GM21381 (cell line): Measurements from ENCODE around the gene DOCK3.

Source experiments
- ATAC-seq: cut with Tn5 transposase; IDR thresholded peaks from one replicate; pipeline ENCODE4 v1.9.1; 2021; ENCODE audit warnings: mild to moderate bottlenecking, moderate library complexity; ENCODE audit not compliant: unreplicated experiment

DOCK3 gene

DNA sequence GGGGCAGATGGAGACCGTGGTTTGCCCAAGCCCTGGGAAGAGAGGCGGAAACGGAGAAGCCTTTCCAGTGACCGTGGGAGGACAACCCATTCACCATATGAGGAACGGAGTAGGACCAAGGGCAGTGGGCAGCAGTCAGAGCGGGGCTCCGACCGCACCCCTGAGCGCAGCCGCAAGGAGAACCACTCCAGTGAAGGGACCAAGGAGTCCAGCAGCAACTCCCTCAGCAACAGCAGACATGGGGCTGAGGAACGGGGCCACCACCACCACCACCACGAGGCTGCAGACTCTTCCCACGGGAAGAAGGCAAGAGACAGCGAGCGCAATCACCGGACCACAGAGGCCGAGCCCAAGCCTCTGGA is 718.4 kb downstream of the DOCK3 start:
- ATAC-seq: no peak

DNA sequence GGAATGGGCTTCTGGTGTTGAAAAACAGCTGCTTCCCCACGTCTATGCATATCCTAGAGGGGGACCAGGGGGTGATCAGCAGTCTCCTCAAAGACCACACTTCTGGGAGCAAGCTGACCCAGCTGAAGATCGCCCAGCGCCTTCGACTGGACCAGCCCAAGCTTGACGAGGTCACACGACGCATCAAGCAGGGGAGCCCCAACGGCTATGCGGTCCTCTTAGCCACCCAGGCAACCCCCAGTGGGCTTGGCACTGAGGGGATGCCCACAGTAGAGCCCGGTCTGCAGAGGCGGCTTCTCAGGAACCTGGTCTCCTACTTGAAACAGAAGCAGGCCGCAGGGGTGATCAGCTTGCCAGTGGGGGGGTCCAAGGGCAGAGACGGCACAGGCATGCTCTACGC is 718.8 kb downstream of the DOCK3 start:
- no peak for ATAC-seq

DNA sequence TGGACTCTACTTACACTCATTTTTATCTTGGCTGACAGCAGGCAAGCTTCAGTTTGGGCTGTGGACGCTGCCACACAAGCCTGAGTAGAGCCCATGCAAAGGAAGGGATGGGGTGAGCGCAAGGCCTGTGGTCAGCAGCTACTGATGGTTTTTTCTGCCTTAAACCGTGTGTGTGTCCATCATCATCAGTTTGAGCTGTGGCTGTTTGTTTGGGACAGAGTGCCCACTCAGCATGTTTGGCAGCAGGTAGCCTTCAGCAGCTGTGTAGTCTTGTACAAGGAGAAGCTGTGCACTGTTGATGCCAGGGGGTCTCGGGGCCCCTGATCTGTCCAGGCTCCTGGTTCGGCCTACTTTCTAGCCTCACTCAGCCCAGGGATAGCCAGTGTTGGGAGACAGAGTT is 719.8 kb downstream of the DOCK3 start:
- no peak for ATAC-seq

DNA sequence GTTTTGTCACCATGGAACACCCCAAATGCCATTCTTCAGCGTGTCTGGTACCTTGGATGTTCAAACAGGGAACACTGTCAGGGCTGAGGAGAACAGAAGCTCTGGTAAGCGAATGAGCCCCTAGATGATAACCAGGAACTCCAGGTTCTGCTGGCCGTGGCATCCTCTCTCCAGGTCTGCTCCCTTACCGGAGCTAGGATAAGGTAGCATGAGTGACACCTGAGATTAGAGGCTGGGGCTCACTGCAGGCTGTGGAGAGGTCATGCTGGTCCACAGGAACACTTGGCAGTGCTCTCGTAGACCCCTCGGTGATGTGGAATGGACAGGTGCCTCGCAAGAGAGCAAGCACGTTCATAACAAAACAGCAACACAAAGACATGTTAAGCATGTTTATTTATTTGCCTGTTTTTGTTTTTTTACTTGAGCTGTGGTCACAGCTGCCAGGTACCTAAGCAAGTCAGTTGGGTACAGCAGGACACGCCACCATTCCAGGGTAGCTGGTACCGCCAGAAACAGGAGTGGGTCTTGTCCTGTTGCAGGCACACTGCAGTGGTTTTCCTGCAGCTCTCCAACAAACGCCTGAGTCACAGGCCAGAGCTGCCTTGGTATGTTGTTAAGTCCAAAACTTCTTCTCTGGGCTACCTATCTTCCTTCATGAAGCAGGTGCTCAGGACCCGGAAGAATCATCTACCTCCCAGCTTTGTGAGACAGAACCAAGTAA is 720.9 kb downstream of the DOCK3 start:
- no peak for ATAC-seq

DNA sequence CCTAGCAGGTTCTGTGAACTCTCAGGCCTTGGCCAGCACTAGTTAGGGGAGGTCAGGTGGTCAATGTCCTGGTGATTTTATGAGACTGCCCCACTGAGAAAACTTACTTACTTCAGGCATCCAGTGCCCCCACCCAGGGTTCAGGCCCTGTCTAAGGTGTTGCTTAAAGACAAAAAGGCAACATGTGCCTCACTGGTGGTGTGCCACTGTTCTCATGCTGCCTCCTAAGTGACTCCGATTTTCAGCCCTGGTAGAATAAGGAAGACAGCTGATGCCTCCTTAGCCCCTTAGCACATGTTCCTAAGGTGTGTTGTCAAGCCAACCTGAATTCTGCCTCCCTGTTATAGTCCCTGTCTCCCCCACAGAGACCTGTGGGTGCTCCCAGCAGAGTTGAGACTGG is 721.7 kb downstream of the DOCK3 start:
- no peak for ATAC-seq

DNA sequence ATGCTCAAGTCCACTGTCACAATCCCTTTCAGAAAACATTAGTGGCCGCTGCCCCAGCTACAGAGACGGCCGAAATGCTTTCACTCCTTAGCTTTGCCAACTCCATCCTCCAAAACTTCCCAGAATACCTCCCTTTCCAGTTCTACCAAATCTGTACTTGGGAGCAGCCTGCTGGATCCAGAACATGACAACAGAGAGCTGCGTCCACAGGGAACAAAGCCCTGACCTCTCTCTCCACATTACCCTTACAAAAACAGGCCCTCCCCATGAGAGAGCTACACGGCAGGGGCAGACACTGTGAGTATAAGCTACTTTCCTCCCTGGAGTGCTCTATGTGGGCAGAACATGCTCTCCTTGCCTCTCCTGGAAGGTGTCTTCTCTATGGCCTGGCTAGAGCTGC is 722.7 kb downstream of the DOCK3 start:
- ATAC-seq: no peak

DNA sequence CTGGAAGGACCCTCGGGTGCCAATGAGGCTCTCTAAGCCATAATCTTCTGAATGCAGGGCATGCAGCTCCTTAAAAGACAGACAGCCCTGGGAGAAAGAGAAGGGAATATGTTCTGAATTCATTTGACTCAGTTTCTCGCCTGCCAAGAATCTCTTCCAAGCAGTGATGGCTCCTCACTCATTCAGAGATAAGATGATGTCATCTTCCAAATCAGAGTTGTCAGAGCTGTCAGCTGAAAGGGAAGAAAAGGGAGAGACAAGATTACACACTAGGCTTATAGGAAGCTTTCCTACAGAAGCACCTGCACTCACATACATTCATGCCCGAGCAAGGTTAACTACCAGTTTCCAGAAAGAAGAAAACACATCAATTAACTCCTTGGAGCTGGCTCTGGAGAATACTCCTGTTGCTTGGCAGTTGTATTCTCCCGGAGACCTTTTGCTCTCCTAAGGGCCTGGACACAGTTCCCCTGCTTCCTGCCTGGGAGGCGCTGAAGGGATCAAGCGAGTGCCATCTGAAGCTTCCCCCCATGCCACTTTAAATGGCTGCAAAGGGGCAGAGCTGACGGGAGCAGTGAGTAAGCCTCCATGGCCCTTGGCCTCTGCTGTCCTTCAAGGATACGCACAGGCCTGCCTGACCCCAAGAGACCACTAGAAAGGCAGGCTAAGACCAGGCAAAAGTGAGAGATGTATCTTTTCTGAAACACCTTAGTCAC is 724.0 kb downstream of the DOCK3 start:
- ATAC-seq: no peak

DNA sequence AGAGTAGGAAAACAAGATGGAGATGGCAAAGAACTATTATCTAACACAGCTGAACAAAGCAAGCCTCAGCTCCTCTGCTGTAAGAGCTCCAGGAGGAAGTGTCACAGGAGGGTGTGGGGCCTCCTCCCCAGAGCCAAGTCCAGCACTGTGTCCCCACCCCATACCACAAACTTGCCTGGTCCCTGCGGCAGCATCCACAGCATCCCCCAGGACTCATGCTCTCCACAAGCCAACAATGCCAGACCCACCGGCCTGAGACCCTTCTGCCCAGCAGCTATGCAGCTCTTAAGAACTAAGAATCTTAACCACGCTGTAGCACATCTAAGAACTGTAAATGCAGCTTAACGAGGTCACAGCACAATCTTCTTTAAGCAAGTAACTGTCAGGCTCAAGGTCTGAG is 725.4 kb downstream of the DOCK3 start:
- ATAC-seq: no peak

DNA sequence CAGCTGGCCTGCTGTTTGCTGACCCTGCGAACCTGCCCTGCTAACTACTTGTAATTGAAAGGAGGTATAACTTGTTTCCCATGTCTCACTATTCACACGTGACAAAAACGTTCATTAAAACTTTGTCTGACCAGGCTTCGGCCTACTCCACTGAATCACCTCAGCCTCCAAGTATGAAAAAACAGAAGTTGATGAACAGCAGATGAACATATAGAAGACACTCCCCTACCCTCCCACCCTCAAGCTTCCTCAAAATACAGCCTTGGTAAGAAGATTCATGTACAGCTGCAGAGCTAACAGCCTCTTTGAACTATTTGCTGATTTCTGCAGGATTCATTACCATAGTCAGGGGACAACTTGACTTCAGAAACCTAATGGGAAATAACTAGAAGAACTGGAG is 727.0 kb downstream of the DOCK3 start:
- no peak for ATAC-seq

DNA sequence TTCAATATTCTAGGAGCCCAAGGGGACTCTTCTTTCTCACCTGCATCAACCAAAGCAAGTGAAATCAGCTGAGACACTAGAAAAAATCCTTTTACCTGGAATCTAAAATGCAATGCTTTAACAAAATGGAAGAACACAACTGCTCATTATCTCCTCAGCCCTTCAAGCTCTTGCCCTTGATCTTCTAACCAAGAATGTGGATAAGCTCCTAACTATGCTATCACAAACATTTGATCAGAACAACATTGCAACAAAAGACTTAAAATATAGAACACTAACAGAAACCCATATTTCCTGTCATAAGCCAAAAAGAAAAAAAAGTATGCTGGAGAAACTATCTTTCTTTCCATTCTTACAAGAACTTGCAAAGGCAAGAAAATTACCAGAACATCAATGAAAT is 728.9 kb downstream of the DOCK3 start:
- ATAC-seq: no peak

DNA sequence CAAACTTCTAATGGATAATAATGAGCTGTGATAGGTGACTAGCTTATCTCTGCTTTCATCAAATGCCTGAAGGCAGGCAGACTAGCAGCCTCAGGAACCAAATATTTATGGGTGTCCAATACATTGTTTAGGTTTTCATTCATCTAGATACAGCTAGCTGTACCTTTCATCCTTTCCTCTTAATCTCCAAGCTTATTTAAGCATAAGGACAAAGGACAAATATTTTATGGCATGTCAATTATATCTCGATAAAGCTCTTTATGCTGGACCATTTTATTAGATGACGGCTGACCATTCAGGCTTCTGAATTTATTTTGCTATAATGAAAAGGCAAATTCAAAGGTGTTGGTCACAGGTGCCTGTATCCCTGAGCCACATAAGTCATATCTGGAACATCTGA is 733.3 kb downstream of the DOCK3 start:
- no peak for ATAC-seq

DNA sequence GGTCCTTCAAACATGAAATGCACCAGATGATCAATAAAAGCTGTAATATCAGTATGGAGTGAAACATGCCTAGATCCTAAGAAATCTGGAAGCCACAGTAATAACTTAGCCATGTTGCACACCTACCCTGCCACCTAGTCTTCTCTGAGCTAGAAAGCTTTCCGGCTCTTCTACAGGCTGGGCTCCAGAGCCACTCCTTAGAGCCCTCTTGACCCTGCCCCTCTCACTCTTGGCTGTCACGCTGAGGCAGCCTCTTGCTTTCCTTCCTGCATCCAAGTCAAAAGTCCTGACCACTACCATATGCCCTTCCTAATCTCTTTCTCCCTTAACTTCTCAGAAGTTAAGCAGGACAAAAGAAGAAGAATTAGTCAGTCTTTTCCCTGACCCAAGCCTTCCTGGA is 734.1 kb downstream of the DOCK3 start:
- ATAC-seq: no peak

DNA sequence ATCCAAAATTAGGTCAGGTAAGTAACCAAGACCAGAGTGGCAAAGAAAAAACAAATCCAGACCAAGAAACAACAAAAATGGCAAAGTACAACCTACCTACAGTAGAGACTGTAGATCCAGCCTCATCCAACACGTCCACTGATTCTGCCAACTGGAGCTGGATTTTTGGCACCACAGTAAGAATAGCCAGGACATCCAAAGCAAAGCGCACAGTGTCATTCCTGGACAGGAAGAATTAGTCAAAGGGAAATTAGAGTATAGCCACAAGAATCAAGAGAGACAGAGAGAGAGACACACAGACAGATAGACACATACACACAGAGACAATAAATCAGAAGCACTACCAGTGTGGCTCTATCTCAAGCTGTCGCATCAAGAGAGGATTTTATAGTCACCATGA is 747.5 kb downstream of the DOCK3 start:
- ATAC-seq: no peak

DNA sequence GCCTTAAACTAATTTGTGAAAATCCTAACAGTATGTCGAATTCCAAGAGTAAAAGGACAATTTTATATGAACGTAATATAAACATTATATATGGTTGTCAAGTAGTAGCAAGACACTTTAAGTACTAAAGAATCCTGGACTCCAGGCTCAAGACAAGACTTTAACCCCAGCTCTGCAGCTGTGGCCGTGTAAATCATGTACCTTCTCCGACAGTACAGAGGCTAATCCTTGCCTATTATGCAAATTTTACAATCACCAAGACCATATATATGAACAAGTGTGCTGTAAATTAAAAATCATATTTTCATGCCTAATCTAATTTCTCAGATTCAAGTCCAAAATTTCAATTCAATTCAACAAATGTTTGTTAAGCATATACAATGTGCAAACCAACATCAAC is 752.2 kb downstream of the DOCK3 start:
- no peak for ATAC-seq

DNA sequence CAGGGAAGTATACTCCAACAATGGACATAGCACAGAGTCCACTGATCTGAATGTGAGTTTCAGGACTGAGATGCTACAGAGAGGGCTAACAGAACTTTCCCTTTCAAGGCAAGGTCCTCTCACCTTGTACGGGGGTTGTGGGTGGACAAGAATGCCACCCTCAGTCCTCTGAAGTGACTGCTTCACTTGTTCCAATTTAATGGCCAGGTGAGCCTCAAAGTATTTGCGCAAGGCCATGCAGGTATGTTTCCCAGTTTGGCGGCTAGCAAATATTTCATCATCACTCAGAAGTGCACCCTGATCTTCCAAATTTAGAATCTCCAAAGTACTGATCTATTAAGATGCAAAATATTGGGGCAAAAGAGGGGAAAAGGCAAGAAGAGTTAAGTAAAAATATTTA is 754.4 kb downstream of the DOCK3 start:
- ATAC-seq: no peak
